ENCODE results near the gene ACVR2B. TPM values are rescaled to one million over a fixed set of nuclear protein-coding genes. Genes with fewer than 3 reads are reported as not detected.
A peak's percentile ranks its signal among the peaks of the same experiment; 100 is the strongest.

ACVR2B gene
- total and polyA plus RNA-seq, 10 of the 15 experiments (the other 5 are each of a cell fraction or from before 2014, with no cell fraction given), result 0.27 to 2.9 (median 1.0) TPM

DNA sequence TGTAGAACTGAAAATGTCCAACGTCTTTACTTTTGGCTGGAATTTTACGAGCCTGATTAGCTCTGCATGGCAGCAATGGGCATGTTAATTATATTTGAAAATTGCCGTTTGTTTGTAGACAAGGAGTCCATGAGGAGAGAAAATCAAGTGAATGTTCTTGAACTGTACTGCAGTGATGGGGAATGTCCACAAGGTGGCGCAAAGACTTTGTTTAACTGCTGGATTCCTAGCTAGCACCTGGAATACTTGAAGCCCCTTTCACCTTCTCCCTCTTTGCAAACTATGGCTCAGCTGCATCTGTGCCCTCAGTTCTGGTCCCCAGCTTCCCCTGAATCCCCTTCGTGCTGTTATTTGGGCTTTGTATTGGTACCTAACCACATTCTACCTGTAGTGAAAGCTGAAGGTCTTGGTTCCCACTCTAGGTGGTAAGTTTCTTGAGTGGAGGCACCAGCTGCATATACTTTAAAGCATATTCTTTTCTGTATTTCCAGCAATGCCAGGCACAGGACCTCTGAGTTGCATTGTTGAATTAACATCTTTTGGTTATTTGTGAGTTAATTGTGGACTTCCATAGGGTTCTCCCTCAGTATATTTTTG is 67.8 kb downstream of the ACVR2B start (continued):
- no peak for TF ChIP-seq CHD1 (IDR thresholded peaks at IDR 0.05; ENCODE audit: low read depth, low read length)
- TF ChIP-seq RBBP5 (conservative IDR thresholded peaks at IDR 0.05), result no peak
- no peak for TF ChIP-seq SMARCA5 (IDR thresholded peaks at IDR 0.05)
- peak; percentile 43; the same call in 1 of the 2 replicates for TF ChIP-seq YY1 (IDR thresholded peaks at IDR 0.05; ENCODE audit: low read depth, low read length)
- no peak for TF ChIP-seq RFX5 (IDR thresholded peaks at IDR 0.05; ENCODE audit: low read depth, low read length)
- TF ChIP-seq GATAD2B (conservative IDR thresholded peaks at IDR 0.05; ENCODE audit: low read depth), result no peak
- no peak for TF ChIP-seq EGR1 (IDR thresholded peaks at IDR 0.05; ENCODE audit: borderline replicate concordance in 1 of 2, low read depth in 2 of 2, low read length in 2 of 2)
- TF ChIP-seq, protein P1, sequence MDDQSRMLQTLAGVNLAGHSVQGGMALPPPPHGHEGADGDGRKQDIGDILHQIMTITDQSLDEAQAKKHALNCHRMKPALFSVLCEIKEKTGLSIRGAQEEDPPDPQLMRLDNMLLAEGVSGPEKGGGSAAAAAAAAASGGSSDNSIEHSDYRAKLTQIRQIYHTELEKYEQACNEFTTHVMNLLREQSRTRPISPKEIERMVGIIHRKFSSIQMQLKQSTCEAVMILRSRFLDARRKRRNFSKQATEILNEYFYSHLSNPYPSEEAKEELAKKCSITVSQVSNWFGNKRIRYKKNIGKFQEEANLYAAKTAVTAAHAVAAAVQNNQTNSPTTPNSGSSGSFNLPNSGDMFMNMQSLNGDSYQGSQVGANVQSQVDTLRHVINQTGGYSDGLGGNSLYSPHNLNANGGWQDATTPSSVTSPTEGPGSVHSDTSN (IDR thresholded peaks at IDR 0.05; ENCODE audit: insufficient replicate concordance, low read depth, low read length), result no peak
- TF ChIP-seq MTA2 (IDR thresholded peaks at IDR 0.05; ENCODE audit: low read depth), result no peak
- TF ChIP-seq, protein P2, sequence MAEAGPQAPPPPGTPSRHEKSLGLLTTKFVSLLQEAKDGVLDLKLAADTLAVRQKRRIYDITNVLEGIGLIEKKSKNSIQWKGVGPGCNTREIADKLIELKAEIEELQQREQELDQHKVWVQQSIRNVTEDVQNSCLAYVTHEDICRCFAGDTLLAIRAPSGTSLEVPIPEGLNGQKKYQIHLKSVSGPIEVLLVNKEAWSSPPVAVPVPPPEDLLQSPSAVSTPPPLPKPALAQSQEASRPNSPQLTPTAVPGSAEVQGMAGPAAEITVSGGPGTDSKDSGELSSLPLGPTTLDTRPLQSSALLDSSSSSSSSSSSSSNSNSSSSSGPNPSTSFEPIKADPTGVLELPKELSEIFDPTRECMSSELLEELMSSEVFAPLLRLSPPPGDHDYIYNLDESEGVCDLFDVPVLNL (IDR thresholded peaks at IDR 0.05; ENCODE audit: low read depth, low read length), result no peak
- TF ChIP-seq SMC3 (IDR thresholded peaks at IDR 0.05; ENCODE audit: borderline replicate concordance, low read length), result peak; percentile 81; the same call in 1 of the 2 replicates
- no peak for TF ChIP-seq TCF7 (IDR thresholded peaks at IDR 0.05; ENCODE audit: borderline replicate concordance)
- TF ChIP-seq JUNB (IDR thresholded peaks at IDR 0.05), result no peak
- TF ChIP-seq, protein P3, sequence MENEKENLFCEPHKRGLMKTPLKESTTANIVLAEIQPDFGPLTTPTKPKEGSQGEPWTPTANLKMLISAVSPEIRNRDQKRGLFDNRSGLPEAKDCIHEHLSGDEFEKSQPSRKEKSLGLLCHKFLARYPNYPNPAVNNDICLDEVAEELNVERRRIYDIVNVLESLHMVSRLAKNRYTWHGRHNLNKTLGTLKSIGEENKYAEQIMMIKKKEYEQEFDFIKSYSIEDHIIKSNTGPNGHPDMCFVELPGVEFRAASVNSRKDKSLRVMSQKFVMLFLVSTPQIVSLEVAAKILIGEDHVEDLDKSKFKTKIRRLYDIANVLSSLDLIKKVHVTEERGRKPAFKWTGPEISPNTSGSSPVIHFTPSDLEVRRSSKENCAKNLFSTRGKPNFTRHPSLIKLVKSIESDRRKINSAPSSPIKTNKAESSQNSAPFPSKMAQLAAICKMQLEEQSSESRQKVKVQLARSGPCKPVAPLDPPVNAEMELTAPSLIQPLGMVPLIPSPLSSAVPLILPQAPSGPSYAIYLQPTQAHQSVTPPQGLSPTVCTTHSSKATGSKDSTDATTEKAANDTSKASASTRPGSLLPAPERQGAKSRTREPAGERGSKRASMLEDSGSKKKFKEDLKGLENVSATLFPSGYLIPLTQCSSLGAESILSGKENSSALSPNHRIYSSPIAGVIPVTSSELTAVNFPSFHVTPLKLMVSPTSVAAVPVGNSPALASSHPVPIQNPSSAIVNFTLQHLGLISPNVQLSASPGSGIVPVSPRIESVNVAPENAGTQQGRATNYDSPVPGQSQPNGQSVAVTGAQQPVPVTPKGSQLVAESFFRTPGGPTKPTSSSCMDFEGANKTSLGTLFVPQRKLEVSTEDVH (IDR thresholded peaks at IDR 0.05; ENCODE audit: low read depth, partially characterized antibody), result no peak
- TF ChIP-seq BMI1 (IDR thresholded peaks at IDR 0.05; ENCODE audit: borderline replicate concordance), result no peak
- TF ChIP-seq, protein P4, sequence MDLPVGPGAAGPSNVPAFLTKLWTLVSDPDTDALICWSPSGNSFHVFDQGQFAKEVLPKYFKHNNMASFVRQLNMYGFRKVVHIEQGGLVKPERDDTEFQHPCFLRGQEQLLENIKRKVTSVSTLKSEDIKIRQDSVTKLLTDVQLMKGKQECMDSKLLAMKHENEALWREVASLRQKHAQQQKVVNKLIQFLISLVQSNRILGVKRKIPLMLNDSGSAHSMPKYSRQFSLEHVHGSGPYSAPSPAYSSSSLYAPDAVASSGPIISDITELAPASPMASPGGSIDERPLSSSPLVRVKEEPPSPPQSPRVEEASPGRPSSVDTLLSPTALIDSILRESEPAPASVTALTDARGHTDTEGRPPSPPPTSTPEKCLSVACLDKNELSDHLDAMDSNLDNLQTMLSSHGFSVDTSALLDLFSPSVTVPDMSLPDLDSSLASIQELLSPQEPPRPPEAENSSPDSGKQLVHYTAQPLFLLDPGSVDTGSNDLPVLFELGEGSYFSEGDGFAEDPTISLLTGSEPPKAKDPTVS (IDR thresholded peaks at IDR 0.05; ENCODE audit: low read depth, low read length), result no peak
- TF ChIP-seq, protein P5, sequence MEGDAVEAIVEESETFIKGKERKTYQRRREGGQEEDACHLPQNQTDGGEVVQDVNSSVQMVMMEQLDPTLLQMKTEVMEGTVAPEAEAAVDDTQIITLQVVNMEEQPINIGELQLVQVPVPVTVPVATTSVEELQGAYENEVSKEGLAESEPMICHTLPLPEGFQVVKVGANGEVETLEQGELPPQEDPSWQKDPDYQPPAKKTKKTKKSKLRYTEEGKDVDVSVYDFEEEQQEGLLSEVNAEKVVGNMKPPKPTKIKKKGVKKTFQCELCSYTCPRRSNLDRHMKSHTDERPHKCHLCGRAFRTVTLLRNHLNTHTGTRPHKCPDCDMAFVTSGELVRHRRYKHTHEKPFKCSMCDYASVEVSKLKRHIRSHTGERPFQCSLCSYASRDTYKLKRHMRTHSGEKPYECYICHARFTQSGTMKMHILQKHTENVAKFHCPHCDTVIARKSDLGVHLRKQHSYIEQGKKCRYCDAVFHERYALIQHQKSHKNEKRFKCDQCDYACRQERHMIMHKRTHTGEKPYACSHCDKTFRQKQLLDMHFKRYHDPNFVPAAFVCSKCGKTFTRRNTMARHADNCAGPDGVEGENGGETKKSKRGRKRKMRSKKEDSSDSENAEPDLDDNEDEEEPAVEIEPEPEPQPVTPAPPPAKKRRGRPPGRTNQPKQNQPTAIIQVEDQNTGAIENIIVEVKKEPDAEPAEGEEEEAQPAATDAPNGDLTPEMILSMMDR (IDR thresholded peaks at IDR 0.05 in 2 of 3, conservative IDR thresholded peaks at IDR 0.05 in 1 of 3; ENCODE audit: control insufficient read depth in 2 of 3, extremely low read depth in 1 of 3, insufficient read depth in 1 of 3, low read depth in 3 of 3, low read length in 3 of 3), result peak; percentile 85 to 95 (median 91)
- TF ChIP-seq, protein P6, sequence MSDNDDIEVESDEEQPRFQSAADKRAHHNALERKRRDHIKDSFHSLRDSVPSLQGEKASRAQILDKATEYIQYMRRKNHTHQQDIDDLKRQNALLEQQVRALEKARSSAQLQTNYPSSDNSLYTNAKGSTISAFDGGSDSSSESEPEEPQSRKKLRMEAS (IDR thresholded peaks at IDR 0.05; ENCODE audit: low read depth, low read length), result no peak
- no peak for TF ChIP-seq GABPA (IDR thresholded peaks at IDR 0.05; ENCODE audit: low read depth)
- TF ChIP-seq RAD21 (IDR thresholded peaks at IDR 0.05; ENCODE audit: insufficient read depth, low read depth, low read length), result peak; percentile 68
